SK-N-MC (cell line): Measurements from ENCODE around the gene RNFT2.

ENCODE experiments used
- EZH2 ChIP-seq: fragments of 200-600 bp; sonication (generic); IDR thresholded peaks from one replicate; pipeline ENCODE4 v1.6.1; 2017; ENCODE audit warnings: antibody characterized with exemption
- FOXP2 ChIP-seq: optimal IDR thresholded peaks from 2 replicates; pipeline ENCODE3; 2011; ENCODE audit warnings: mild to moderate bottlenecking, moderate library complexity; ENCODE audit not compliant: insufficient read depth; ENCODE audit errors: extremely low read length, control extremely low read depth
- POLR2AphosphoS5 ChIP-seq: IDR thresholded peaks from 2 replicates; pipeline ENCODE4 v1.6.1; 2012; ENCODE audit warnings: mild to moderate bottlenecking, low read depth, low read length, borderline replicate concordance

DNA sequence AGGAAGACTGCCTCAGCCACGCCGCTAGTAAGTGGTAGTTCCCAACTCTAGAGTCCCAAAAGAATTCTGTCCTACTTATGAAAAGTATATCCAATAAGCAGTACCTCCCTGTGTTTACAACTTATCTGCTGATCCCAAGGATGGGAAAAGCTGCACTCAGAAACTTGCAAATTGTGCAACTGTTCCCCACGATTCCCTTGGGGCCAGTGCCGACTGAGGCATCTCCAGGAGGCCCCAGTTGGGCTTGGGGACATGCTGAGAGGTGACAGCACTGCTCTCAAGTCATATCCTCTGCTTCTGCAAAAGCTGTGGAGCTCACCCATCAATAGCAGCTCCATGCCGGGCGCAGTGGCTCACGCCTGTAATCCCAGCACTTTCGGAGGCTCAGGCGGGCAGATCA lies 23.9 kb upstream of the RNFT2 start:
- TF ChIP-seq EZH2 (no peak), POLR2AphosphoS5 (no peak), FOXP2 (no peak)
